HepG2 (cell line): Measurements from ENCODE around the gene LPCAT4. TPM values are rescaled to one million over a fixed set of nuclear protein-coding genes. Genes with fewer than 3 reads are reported as not detected.
A peak's percentile ranks its signal among the peaks of the same experiment; 100 is the strongest.

ENCODE experiments used
- ASH2L ChIP-seq: fragments of 300-600, 200-600 bp; sonication (generic); IDR thresholded peaks from 2 replicates; pipeline ENCODE4 v1.7.0; 2017; ENCODE audit warnings: low read depth, mild to moderate bottlenecking, moderate library complexity, mixed read lengths, low read length; ENCODE audit not compliant: insufficient read length
- CHD4 ChIP-seq: fragments of 200-600 bp; sonication (generic); IDR thresholded peaks from 2 replicates; pipeline ENCODE4 v1.7.0; 2017; ENCODE audit warnings: mild to moderate bottlenecking, low read length, borderline replicate concordance
- CREB3 ChIP-seq: sonication (generic); formaldehyde crosslinking; IDR thresholded peaks from 2 replicates; pipeline ENCODE4 v1.5.0; 2020; ENCODE audit warnings: missing genetic modification reagents
- ESRRA ChIP-seq: sonication (generic); formaldehyde crosslinking; IDR thresholded peaks from 2 replicates; pipeline ENCODE4 v1.5.1; 2020; ENCODE audit warnings: mild to moderate bottlenecking, low read depth, missing genetic modification reagents
- IKZF5 ChIP-seq: IDR thresholded peaks from 2 replicates; pipeline ENCODE4 v1.6.1; 2018; ENCODE audit warnings: missing genetic modification reagents, mild to moderate bottlenecking, missing compliant biosample characterization
- SNRNP70 ChIP-seq: fragments of 200-400 bp; formaldehyde crosslinking; IDR thresholded peaks from 2 replicates; pipeline ENCODE4 v1.6.1; 2017; ENCODE audit warnings: mild to moderate bottlenecking, low read depth, low read length, moderate library complexity
- TIGD3 ChIP-seq: sonication (generic); formaldehyde crosslinking; IDR thresholded peaks from 2 replicates; pipeline ENCODE4 v1.5.1; 2020; ENCODE audit warnings: mild to moderate bottlenecking, missing genetic modification reagents, borderline replicate concordance
- XBP1 ChIP-seq: sonication (generic); formaldehyde crosslinking; IDR thresholded peaks from 2 replicates; pipeline ENCODE4 v1.5.0; 2020; ENCODE audit warnings: missing genetic modification reagents
- ZNF367 ChIP-seq: sonication (generic); formaldehyde crosslinking; IDR thresholded peaks from 2 replicates; pipeline ENCODE4 v1.4.0; 2020; ENCODE audit warnings: missing genetic modification reagents, borderline replicate concordance
- ZNF503 ChIP-seq: sonication (generic); formaldehyde crosslinking; IDR thresholded peaks from 2 replicates; pipeline ENCODE4 v1.4.0; 2020; ENCODE audit warnings: missing genetic modification reagents
- ZNF644 ChIP-seq: IDR thresholded peaks from 2 replicates; pipeline ENCODE4 v1.6.1; 2016; ENCODE audit warnings: low read depth
- polyA plus RNA-seq, 8 experiments: library from polyadenylated mRNA; depleted of rRNA in 3 of 8; stranded (reverse) in 7 of 8; unstranded in 1 of 8; fragments of >200 nt; fragmentation: Illumina TruSeq in 4 of 8; extraction: Trizol in 4 of 8; gene quantifications; 2 replicates each; pipeline versions ENCODE4 v1.2.1 to v1.2.3, GENCODE V29; 2011 to 2016; ENCODE audit warnings: low read depth in 4 of 8, missing spikeins in 1 of 8, mixed read lengths in 1 of 8; ENCODE audit not compliant: insufficient read depth in 1 of 8
- total RNA-seq, 5 experiments: library from RNA; depleted of rRNA; stranded (reverse); fragments of >200 nt; fragmentation: Illumina TruSeq; extraction: Trizol; gene quantifications; 2 replicates each; pipeline ENCODE4 v1.2.3, GENCODE V29; 2016; ENCODE audit warnings: low read depth in 1 of 5
- TF ChIP-seq, protein P1 (sequence below): sonication (generic); formaldehyde crosslinking; IDR thresholded peaks from 2 replicates; pipeline ENCODE4 v1.5.1; 2020; ENCODE audit warnings: mild to moderate bottlenecking, moderate library complexity, missing genetic modification reagents
- TF ChIP-seq, protein P2 (sequence below): sonication (generic); formaldehyde crosslinking; IDR thresholded peaks from 2 replicates; pipeline ENCODE4 v1.8.0; 2022; ENCODE audit warnings: low read depth, missing genetic modification reagents
- TF ChIP-seq, protein P3 (sequence below): sonication (generic); formaldehyde crosslinking; IDR thresholded peaks from 2 replicates; pipeline ENCODE4 v1.4.0; 2020; ENCODE audit warnings: mild to moderate bottlenecking, missing genetic modification reagents, borderline replicate concordance

Gene LPCAT4
- total and polyA plus RNA-seq, 2 of the 13 experiments (the other 11 are each of a cell fraction or from before 2014, with no cell fraction given): 8.1 to 57.1 TPM

- TF ChIP-seq TIGD3 (CRISPR knock-in tag): no peak
- peak; percentile 41; the same call in 1 of the 2 replicates for TF ChIP-seq CHD4
- TF ChIP-seq CREB3 (CRISPR knock-in tag): no peak
- TF ChIP-seq, protein P1, sequence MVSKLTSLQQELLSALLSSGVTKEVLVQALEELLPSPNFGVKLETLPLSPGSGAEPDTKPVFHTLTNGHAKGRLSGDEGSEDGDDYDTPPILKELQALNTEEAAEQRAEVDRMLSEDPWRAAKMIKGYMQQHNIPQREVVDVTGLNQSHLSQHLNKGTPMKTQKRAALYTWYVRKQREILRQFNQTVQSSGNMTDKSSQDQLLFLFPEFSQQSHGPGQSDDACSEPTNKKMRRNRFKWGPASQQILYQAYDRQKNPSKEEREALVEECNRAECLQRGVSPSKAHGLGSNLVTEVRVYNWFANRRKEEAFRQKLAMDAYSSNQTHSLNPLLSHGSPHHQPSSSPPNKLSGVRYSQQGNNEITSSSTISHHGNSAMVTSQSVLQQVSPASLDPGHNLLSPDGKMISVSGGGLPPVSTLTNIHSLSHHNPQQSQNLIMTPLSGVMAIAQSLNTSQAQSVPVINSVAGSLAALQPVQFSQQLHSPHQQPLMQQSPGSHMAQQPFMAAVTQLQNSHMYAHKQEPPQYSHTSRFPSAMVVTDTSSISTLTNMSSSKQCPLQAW (CRISPR knock-in tag): no peak; the same call in 1 of the 2 replicates
- no peak for TF ChIP-seq SNRNP70
- TF ChIP-seq ZNF644 (CRISPR knock-in tag): no peak
- TF ChIP-seq ASH2L: peak; percentile 85
- TF ChIP-seq, protein P2, sequence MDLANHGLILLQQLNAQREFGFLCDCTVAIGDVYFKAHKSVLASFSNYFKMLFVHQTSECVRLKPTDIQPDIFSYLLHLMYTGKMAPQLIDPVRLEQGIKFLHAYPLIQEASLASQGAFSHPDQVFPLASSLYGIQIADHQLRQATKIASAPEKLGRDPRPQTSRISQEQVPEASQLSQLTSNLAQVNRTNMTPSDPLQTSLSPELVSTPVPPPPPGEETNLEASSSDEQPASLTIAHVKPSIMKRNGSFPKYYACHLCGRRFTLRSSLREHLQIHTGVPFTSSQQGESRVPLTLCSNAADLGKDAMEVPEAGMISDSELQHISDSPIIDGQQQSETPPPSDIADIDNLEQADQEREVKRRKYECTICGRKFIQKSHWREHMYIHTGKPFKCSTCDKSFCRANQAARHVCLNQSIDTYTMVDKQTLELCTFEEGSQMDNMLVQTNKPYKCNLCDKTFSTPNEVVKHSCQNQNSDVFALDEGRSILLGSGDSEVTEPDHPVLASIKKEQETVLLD (CRISPR knock-in tag): no peak
- TF ChIP-seq, protein P3, sequence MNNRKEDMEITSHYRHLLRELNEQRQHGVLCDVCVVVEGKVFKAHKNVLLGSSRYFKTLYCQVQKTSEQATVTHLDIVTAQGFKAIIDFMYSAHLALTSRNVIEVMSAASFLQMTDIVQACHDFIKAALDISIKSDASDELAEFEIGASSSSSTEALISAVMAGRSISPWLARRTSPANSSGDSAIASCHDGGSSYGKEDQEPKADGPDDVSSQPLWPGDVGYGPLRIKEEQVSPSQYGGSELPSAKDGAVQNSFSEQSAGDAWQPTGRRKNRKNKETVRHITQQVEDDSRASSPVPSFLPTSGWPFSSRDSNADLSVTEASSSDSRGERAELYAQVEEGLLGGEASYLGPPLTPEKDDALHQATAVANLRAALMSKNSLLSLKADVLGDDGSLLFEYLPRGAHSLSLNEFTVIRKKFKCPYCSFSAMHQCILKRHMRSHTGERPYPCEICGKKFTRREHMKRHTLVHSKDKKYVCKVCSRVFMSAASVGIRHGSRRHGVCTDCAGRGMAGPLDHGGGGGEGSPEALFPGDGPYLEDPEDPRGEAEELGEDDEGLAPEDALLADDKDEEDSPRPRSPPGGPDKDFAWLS: no peak
- TF ChIP-seq ZNF503 (CRISPR knock-in tag): peak; percentile 42; the same call in 1 of the 2 replicates
- TF ChIP-seq ESRRA (CRISPR knock-in tag): no peak
- peak; percentile 49; the same call in 1 of the 2 replicates for TF ChIP-seq IKZF5 (CRISPR knock-in tag)
- no peak for TF ChIP-seq XBP1 (CRISPR knock-in tag)
- no peak for TF ChIP-seq ZNF367 (CRISPR knock-in tag)
These were observed 24.0 kb downstream of the LPCAT4 start, which contains the start of the genes NOP10 and NUTM1 (continued) for GRCh38 chr15:34342737-34343575.
